ENCODE measurements around the gene PLCB1. TPM values are rescaled to one million over a fixed set of nuclear protein-coding genes. Genes with fewer than 3 reads are reported as not detected.

Gene PLCB1
- total RNA-seq, 1 experiment from 2014 or later: 6.0 TPM

GRCh38 chr20:8402798-8403197 lies 270.7 kb downstream of the PLCB1 start:
- H3K27ac Mint-ChIP-seq (ENCODE audit: unreplicated experiment): no peak overlapping the region
- no peaks in the 10 kb centered on the region for H3K9me3 Mint-ChIP-seq (ENCODE audit: low read depth, unreplicated experiment)
- no peaks in the 10 kb centered on the region for H3K36me3 Mint-ChIP-seq (ENCODE audit: insufficient read depth, unreplicated experiment)
- no peaks in the 10 kb centered on the region for H3K27me3 Mint-ChIP-seq (ENCODE audit: unreplicated experiment)
- no peaks in the 10 kb centered on the region for H3K4me1 Mint-ChIP-seq (ENCODE audit: low read depth, unreplicated experiment)
- no peak for TF ChIP-seq CTCF (IDR thresholded peaks at IDR 0.05; ENCODE audit: unreplicated experiment)
- H3K4me3 Mint-ChIP-seq (ENCODE audit: low read depth, unreplicated experiment): no peak overlapping the region
- BruUV-seq (replicated peaks): no TSS peak
- intact Hi-C loops (cut with micrococcal nuclease; ENCODE audit: unreplicated experiment): no loop called here
- CTCF ChIA-PET: no interaction called here
- DNase-seq: no peak

- no TSS peak for BruUV-seq (replicated peaks)
- CTCF ChIA-PET: interaction anchor here (0.5 kb wide), 1 partner anchor 273 kb away, joined by 3 read pairs; no protein-coding TSS in a partner anchor
- Mint-ChIP-seq H3K36me3 (ENCODE audit: insufficient read depth, unreplicated experiment) (no peaks in the 10 kb centered on the region), H3K27me3 (ENCODE audit: unreplicated experiment) (no peaks in the 10 kb centered on the region), H3K4me1 (ENCODE audit: low read depth, unreplicated experiment) (no peaks in the 10 kb centered on the region), H3K9me3 (ENCODE audit: low read depth, unreplicated experiment) (no peaks in the 10 kb centered on the region), H3K27ac (ENCODE audit: unreplicated experiment) (no peak overlapping the region), H3K4me3 (ENCODE audit: low read depth, unreplicated experiment) (no peak overlapping the region)
- DNase-seq: no peak
- TF ChIP-seq CTCF (IDR thresholded peaks at IDR 0.05; ENCODE audit: unreplicated experiment): no peak
- intact Hi-C loops (cut with micrococcal nuclease; ENCODE audit: unreplicated experiment): no loop called here
Measured at GRCh38 chr20:8404912-8405635, 273.0 kb downstream of the PLCB1 start.

- H3K4me3 Mint-ChIP-seq (ENCODE audit: low read depth, unreplicated experiment): no peak overlapping the region
- CTCF ChIA-PET: no interaction called here
Measured at GRCh38 chr20:8406391-8406790, 274.3 kb downstream of the PLCB1 start.

GRCh38 chr20:8408587-8409307 lies 276.7 kb downstream of the PLCB1 start:
- TF ChIP-seq CTCF (IDR thresholded peaks at IDR 0.05; ENCODE audit: unreplicated experiment): no peak

More at GRCh38 chr20:8406391-8406790, 274.3 kb downstream of the PLCB1 start:
- Mint-ChIP-seq H3K27ac (ENCODE audit: unreplicated experiment) (no peak overlapping the region), H3K4me1 (ENCODE audit: low read depth, unreplicated experiment) (no peaks in the 10 kb centered on the region), H3K27me3 (ENCODE audit: unreplicated experiment) (no peaks in the 10 kb centered on the region), H3K9me3 (ENCODE audit: low read depth, unreplicated experiment) (no peaks in the 10 kb centered on the region), H3K36me3 (ENCODE audit: insufficient read depth, unreplicated experiment) (no peaks in the 10 kb centered on the region)
- intact Hi-C loops (cut with micrococcal nuclease; ENCODE audit: unreplicated experiment): no loop called here
- no peak for TF ChIP-seq CTCF (IDR thresholded peaks at IDR 0.05; ENCODE audit: unreplicated experiment)
- no peak for DNase-seq
- BruUV-seq (replicated peaks): no TSS peak

More at GRCh38 chr20:8408587-8409307, 276.7 kb downstream of the PLCB1 start:
- H3K4me3 Mint-ChIP-seq (ENCODE audit: low read depth, unreplicated experiment): no peak overlapping the region
- no TSS peak for BruUV-seq (replicated peaks)
- intact Hi-C loops (cut with micrococcal nuclease; ENCODE audit: unreplicated experiment): no loop called here
- no peaks in the 10 kb centered on the region for H3K36me3 Mint-ChIP-seq (ENCODE audit: insufficient read depth, unreplicated experiment)
- H3K9me3 Mint-ChIP-seq (ENCODE audit: low read depth, unreplicated experiment): no peaks in the 10 kb centered on the region
- CTCF ChIA-PET: no interaction called here
- no peaks in the 10 kb centered on the region for H3K4me1 Mint-ChIP-seq (ENCODE audit: low read depth, unreplicated experiment)
- H3K27ac Mint-ChIP-seq (ENCODE audit: unreplicated experiment): no peak overlapping the region
- no peaks in the 10 kb centered on the region for H3K27me3 Mint-ChIP-seq (ENCODE audit: unreplicated experiment)
- no peak for DNase-seq

All from Calu3 (cell line).